HG03565 (cell line): ENCODE data around the gene TTC22.
"Not testable (repeated sequence)": the region's sequence is repeated elsewhere in the genome, so short reads cannot be mapped to it uniquely, and the experiment has no call there.

Experiments used
- ATAC-seq: cut with Tn5 transposase; IDR thresholded peaks from one replicate; pipeline ENCODE4 v1.9.1; 2021; ENCODE audit warnings: mild to moderate bottlenecking, moderate library complexity; ENCODE audit not compliant: unreplicated experiment

The TTC22 gene

GRCh38 chr1:54787604-54788003 is 13.5 kb downstream of the TTC22 start:
- no peak for ATAC-seq

- no peak for ATAC-seq
Measured at GRCh38 chr1:54786778-54787177, 14.3 kb downstream of the TTC22 start.

- no peak for ATAC-seq
Measured at GRCh38 chr1:54784066-54784465, 17.1 kb downstream of the TTC22 start.

- no peak for ATAC-seq
Measured at GRCh38 chr1:54782588-54782987, 18.5 kb downstream of the TTC22 start.

- no peak for ATAC-seq
Measured at GRCh38 chr1:54782156-54782555, 19.0 kb downstream of the TTC22 start.

GRCh38 chr1:54781023-54781723 is 19.9 kb downstream of the TTC22 start:
- no peak for ATAC-seq

GRCh38 chr1:54777431-54777830 is 23.7 kb downstream of the TTC22 start:
- no peak for ATAC-seq

GRCh38 chr1:54777011-54777410 is 24.1 kb downstream of the TTC22 start:
- no peak for ATAC-seq

- ATAC-seq, result not testable (repeated sequence)
Measured at GRCh38 chr1:54775828-54776721, 25.0 kb downstream of the TTC22 start.

- no peak for ATAC-seq
Measured at GRCh38 chr1:54774820-54775498, 26.2 kb downstream of the TTC22 start.

GRCh38 chr1:54772951-54773350 is 28.2 kb downstream of the TTC22 start:
- ATAC-seq, result no peak

GRCh38 chr1:54768093-54768492 is 33.0 kb downstream of the TTC22 start:
- no peak for ATAC-seq

- no peak for ATAC-seq
Measured at GRCh38 chr1:54767526-54767925, 33.6 kb downstream of the TTC22 start.

GRCh38 chr1:54766726-54767125 is 34.4 kb downstream of the TTC22 start:
- ATAC-seq, result no peak

- peak; percentile 0 for ATAC-seq
Measured at GRCh38 chr1:54764922-54765561, 36.1 kb downstream of the TTC22 start.

- ATAC-seq, result peak; percentile 95
Measured at GRCh38 chr1:54764133-54764921, 36.8 kb downstream of the TTC22 start, which contains the start of gene PARS2. Gene PARS2, minus strand, starts transcription at chr1:54764523. Its CDS starts 5,362 bp downstream, at chr1:54759161.

GRCh38 chr1:54763816-54764132 is 37.3 kb downstream of the TTC22 start:
- no peak for ATAC-seq

- ATAC-seq, result no peak
Measured at GRCh38 chr1:54758678-54759348, 42.3 kb downstream of the TTC22 start.

GRCh38 chr1:54757833-54758232 is 43.3 kb downstream of the TTC22 start:
- no peak for ATAC-seq
